Measurements from ENCODE around the gene RINL.

- TF ChIP-seq GATA2 (IDR thresholded peaks at IDR 0.05; ENCODE audit: low read depth, low read length) (no peak), GATA3 (IDR thresholded peaks at IDR 0.05; ENCODE audit: low read depth, low read length) (no peak)
These were observed 14.8 kb upstream of the RINL start for GRCh38 chr19:38892841-38893240.

Data from SH-SY5Y (cell line).